ENCODE data around the gene EPAS1. TPM values are rescaled to one million over a fixed set of nuclear protein-coding genes. Genes with fewer than 3 reads are reported as not detected.

The EPAS1 gene
- total and polyA plus RNA-seq, 2 of the 13 experiments (the other 11 are each of a cell fraction or from before 2014, with no cell fraction given), result 47.1 to 182 TPM

GRCh38 chr2:46294176-46294836 lies 2.9 kb upstream of the EPAS1 start (continued):
- no peak for TF ChIP-seq SNAPC4 (CRISPR knock-in tag; IDR thresholded peaks at IDR 0.05)
- no peak for TF ChIP-seq JUND (CRISPR knock-in tag; IDR thresholded peaks at IDR 0.05)
- TF ChIP-seq, protein P1, sequence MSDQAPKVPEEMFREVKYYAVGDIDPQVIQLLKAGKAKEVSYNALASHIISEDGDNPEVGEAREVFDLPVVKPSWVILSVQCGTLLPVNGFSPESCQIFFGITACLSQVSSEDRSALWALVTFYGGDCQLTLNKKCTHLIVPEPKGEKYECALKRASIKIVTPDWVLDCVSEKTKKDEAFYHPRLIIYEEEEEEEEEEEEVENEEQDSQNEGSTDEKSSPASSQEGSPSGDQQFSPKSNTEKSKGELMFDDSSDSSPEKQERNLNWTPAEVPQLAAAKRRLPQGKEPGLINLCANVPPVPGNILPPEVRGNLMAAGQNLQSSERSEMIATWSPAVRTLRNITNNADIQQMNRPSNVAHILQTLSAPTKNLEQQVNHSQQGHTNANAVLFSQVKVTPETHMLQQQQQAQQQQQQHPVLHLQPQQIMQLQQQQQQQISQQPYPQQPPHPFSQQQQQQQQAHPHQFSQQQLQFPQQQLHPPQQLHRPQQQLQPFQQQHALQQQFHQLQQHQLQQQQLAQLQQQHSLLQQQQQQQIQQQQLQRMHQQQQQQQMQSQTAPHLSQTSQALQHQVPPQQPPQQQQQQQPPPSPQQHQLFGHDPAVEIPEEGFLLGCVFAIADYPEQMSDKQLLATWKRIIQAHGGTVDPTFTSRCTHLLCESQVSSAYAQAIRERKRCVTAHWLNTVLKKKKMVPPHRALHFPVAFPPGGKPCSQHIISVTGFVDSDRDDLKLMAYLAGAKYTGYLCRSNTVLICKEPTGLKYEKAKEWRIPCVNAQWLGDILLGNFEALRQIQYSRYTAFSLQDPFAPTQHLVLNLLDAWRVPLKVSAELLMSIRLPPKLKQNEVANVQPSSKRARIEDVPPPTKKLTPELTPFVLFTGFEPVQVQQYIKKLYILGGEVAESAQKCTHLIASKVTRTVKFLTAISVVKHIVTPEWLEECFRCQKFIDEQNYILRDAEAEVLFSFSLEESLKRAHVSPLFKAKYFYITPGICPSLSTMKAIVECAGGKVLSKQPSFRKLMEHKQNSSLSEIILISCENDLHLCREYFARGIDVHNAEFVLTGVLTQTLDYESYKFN (CRISPR knock-in tag; conservative IDR thresholded peaks at IDR 0.05), result no peak
- TF ChIP-seq SRSF9 (IDR thresholded peaks at IDR 0.05; ENCODE audit: borderline replicate concordance, insufficient read depth, low read depth, low read length, poor library complexity, severe bottlenecking), result no peak
- TF ChIP-seq, protein P2, sequence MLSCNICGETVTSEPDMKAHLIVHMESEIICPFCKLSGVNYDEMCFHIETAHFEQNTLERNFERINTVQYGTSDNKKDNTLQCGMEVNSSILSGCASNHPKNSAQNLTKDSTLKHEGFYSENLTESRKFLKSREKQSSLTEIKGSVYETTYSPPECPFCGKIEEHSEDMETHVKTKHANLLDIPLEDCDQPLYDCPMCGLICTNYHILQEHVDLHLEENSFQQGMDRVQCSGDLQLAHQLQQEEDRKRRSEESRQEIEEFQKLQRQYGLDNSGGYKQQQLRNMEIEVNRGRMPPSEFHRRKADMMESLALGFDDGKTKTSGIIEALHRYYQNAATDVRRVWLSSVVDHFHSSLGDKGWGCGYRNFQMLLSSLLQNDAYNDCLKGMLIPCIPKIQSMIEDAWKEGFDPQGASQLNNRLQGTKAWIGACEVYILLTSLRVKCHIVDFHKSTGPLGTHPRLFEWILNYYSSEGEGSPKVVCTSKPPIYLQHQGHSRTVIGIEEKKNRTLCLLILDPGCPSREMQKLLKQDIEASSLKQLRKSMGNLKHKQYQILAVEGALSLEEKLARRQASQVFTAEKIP (CRISPR knock-in tag; IDR thresholded peaks at IDR 0.05; ENCODE audit: borderline replicate concordance), result no peak
- TF ChIP-seq, protein P3, sequence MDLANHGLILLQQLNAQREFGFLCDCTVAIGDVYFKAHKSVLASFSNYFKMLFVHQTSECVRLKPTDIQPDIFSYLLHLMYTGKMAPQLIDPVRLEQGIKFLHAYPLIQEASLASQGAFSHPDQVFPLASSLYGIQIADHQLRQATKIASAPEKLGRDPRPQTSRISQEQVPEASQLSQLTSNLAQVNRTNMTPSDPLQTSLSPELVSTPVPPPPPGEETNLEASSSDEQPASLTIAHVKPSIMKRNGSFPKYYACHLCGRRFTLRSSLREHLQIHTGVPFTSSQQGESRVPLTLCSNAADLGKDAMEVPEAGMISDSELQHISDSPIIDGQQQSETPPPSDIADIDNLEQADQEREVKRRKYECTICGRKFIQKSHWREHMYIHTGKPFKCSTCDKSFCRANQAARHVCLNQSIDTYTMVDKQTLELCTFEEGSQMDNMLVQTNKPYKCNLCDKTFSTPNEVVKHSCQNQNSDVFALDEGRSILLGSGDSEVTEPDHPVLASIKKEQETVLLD (CRISPR knock-in tag; IDR thresholded peaks at IDR 0.05; ENCODE audit: low read depth), result no peak
- no peak for TF ChIP-seq YEATS2 (CRISPR knock-in tag; IDR thresholded peaks at IDR 0.05; ENCODE audit: borderline replicate concordance)
- TF ChIP-seq ZNF510 (CRISPR knock-in tag; IDR thresholded peaks at IDR 0.05; ENCODE audit: low read depth), result no peak
- no peak for TF ChIP-seq ZNF709 (CRISPR knock-in tag; IDR thresholded peaks at IDR 0.05)
- TF ChIP-seq HMG20A (CRISPR knock-in tag; IDR thresholded peaks at IDR 0.05; ENCODE audit: borderline replicate concordance), result no peak
